Measurements from ENCODE around the gene INCA1.

- TF ChIP-seq CTCF (IDR thresholded peaks at IDR 0.05), result peak; percentile 53 to 82 (median 81)
- no peak for TF ChIP-seq POLR2A (IDR thresholded peaks at IDR 0.05)
- TF ChIP-seq POLR2AphosphoS5 (IDR thresholded peaks at IDR 0.05; ENCODE audit: insufficient read depth in 1 of 2, low read depth in 1 of 2), result no peak
Measured at GRCh38 chr17:5031365-5032082, 34.2 kb upstream of the INCA1 start.
